ENCODE measurements around the gene TGFB1.

- TF ChIP-seq CTCF (conservative IDR thresholded peaks at IDR 0.05; ENCODE audit: low read depth, low read length) (no peak), EZH2 (IDR thresholded peaks at IDR 0.05; ENCODE audit: borderline replicate concordance, low read depth, low read length, poor library complexity, severe bottlenecking) (no peak)
Measured at GRCh38 chr19:41373993-41374392, 20.3 kb upstream of the TGFB1 start.
